GM12878 (cell line): ENCODE measurements around the gene FEZF2. TPM values are rescaled to one million over a fixed set of nuclear protein-coding genes. Genes with fewer than 3 reads are reported as not detected.

Experiments used
- ATAC-seq: fragments of 200-7000 bp; cut with Tn5 transposase; 3 replicates; pipeline ENCODE4 v1.9.1; 2020; ENCODE audit warnings: mild to moderate bottlenecking, moderate library complexity
- BruUV-seq: library from RNA; stranded (reverse); fragments of 400-500 nt; replicated peaks from 2 replicates; lab custom pipeline; 2021; lab: Mats Ljungman, UMichigan
- CTCF ChIA-PET: fragments of 300-600 bp; sonication (Branson Sonifier 250); formaldehyde crosslinking; extraction: SDS; loops from one replicate; lab custom pipeline; 2021; ENCODE audit warnings: inconsistent platforms; lab: Yijun Ruan, JAX
- POLR2A ChIA-PET: fragments of 350-600 bp; formaldehyde crosslinking; extraction: SDS; loops from one replicate; lab custom pipeline; 2021; ENCODE audit warnings: inconsistent platforms; lab: Charles Lee
- RAD21 ChIA-PET: fragments of 300-600 bp; sonication (Branson Sonifier 250); formaldehyde crosslinking; loops from one replicate; lab custom pipeline; 2023; ENCODE audit warnings: antibody characterized with exemption; ENCODE audit not compliant: unreplicated experiment; lab: Charles Lee
- SMC1A ChIA-PET: fragments of 300-600 bp; sonication (Branson Sonifier 250); formaldehyde crosslinking; loops from one replicate; lab custom pipeline; 2023; ENCODE audit not compliant: unreplicated experiment, uncharacterized antibody; lab: Charles Lee
- DNase-seq: peaks from one replicate; pipeline ENCODE4 v3.0.0-alpha.2; 2011; ENCODE audit warnings: low read depth, low spot score
- FAIRE-seq: peaks from 3 replicates; lab custom pipeline; 2011; peaks lifted over from hg19 to GRCh38; lab: Jason Lieb, UNC
- H2AFZ ChIP-seq: 2 replicates; pipeline ENCODE4 v1.6.0; 2011; ENCODE audit warnings: low read depth, low read length, control low read depth; ENCODE audit not compliant: control insufficient read depth
- H3K27ac ChIP-seq: 2 replicates; pipeline ENCODE4 v1.5.1; 2011; ENCODE audit warnings: control low read depth; ENCODE audit not compliant: control insufficient read depth, insufficient read depth
- H3K27me3 ChIP-seq, 2 experiments: replicated peaks in 1 of 2; 2 replicates each; pipeline versions ENCODE4 v1.6.0 to v1.6.1; 2011; ENCODE audit warnings: low read length in 1 of 2; ENCODE audit not compliant: control insufficient read depth in 2 of 2, insufficient read depth in 2 of 2
- H3K36me3 ChIP-seq, 2 experiments: 2 replicates each; pipeline ENCODE4 v1.5.1; 2011; ENCODE audit warnings: low read length in 1 of 2; ENCODE audit not compliant: control insufficient read depth in 2 of 2, insufficient read depth in 2 of 2
- H3K4me1 ChIP-seq: 2 replicates; pipeline ENCODE4 v1.6.1; 2011; ENCODE audit warnings: mild to moderate bottlenecking, low read length, moderate library complexity, mixed read lengths; ENCODE audit not compliant: control insufficient read depth, insufficient read depth
- H3K4me2 ChIP-seq: 2 replicates; pipeline ENCODE4 v1.6.0; 2011; ENCODE audit warnings: control low read depth; ENCODE audit not compliant: control insufficient read depth, insufficient read depth
- H3K4me3 ChIP-seq: fragments of 200-600 bp; sonication (generic); 2 replicates; pipeline ENCODE4 v1.5.1; 2016
- H3K79me2 ChIP-seq: 2 replicates; pipeline ENCODE4 v1.6.0; 2011; ENCODE audit warnings: low read length; ENCODE audit not compliant: control insufficient read depth, insufficient read depth
- H3K9ac ChIP-seq: 2 replicates; pipeline ENCODE4 v1.8.0; 2011; ENCODE audit warnings: low read length, control low read depth, mixed read lengths; ENCODE audit not compliant: control insufficient read depth, insufficient read depth
- H3K9me3 ChIP-seq: replicated peaks from 3 replicates; pipeline ENCODE4 v1.5.1; 2011; ENCODE audit warnings: mild to moderate bottlenecking, low read length; ENCODE audit not compliant: control insufficient read depth, insufficient read depth
- H4K20me1 ChIP-seq: 2 replicates; pipeline ENCODE4 v1.6.0; 2011; ENCODE audit not compliant: control insufficient read depth, insufficient read depth
- CHD1 ChIP-seq: IDR thresholded peaks from 2 replicates; pipeline ENCODE4 v1.6.1; 2012; ENCODE audit warnings: low read depth, low read length, improper control_type of control experiment
- E2F8 ChIP-seq: fragments of 450-650 bp; IDR thresholded peaks from 2 replicates; pipeline ENCODE4 v1.6.1; 2018; ENCODE audit warnings: mild to moderate bottlenecking, low read depth, moderate library complexity; ENCODE audit not compliant: partially characterized antibody
- JUND ChIP-seq: IDR thresholded peaks from 2 replicates; pipeline ENCODE4 v1.6.1; 2012; ENCODE audit warnings: low read depth, mild to moderate bottlenecking, low read length, improper control_type of control experiment, moderate library complexity
- SMAD1 ChIP-seq: fragments of 450-650 bp; IDR thresholded peaks from 2 replicates; pipeline ENCODE4 v1.6.1; 2018; ENCODE audit warnings: mild to moderate bottlenecking, low read depth; ENCODE audit not compliant: partially characterized antibody
- SPI1 ChIP-seq: IDR thresholded peaks from 2 replicates; pipeline ENCODE4 v1.6.1; 2011; ENCODE audit warnings: low read depth, mild to moderate bottlenecking, low read length, moderate library complexity, borderline replicate concordance; ENCODE audit not compliant: insufficient read depth
- STAT1 ChIP-seq: fragments of 450-650 bp; conservative IDR thresholded peaks from 2 replicates; pipeline ENCODE4 v1.6.1; 2014; ENCODE audit warnings: antibody characterized with exemption, mild to moderate bottlenecking
- TCF12 ChIP-seq: IDR thresholded peaks from 2 replicates; pipeline ENCODE4 v1.6.1; 2011; ENCODE audit warnings: low read depth, mild to moderate bottlenecking, low read length
- ZNF24 ChIP-seq: fragments of 450-650 bp; IDR thresholded peaks from 2 replicates; pipeline ENCODE4 v1.6.1; 2017; ENCODE audit warnings: antibody characterized with exemption, mild to moderate bottlenecking
- WGBS: methylation state at CpG from one replicate; pipeline ENCODE4 v1.1.6; 2016; ENCODE audit warnings: low lambda C conversion rate; ENCODE audit not compliant: insufficient replicate concordance, insufficient coverage; ENCODE audit errors: missing lambda C conversion rate; 5-methylcytosine and 5-hydroxymethylcytosine counted together
- in situ Hi-C: fragments of 300-500 bp; cut with MboI; formaldehyde crosslinking; loops from 9 replicates; pipeline ENCODE4 v1.14.3; 2018; ENCODE audit warnings: mixed read lengths
- intact Hi-C: fragments of 100-400 bp; cut with micrococcal nuclease; formaldehyde crosslinking; loops from one replicate; pipeline ENCODE4 v1.14.2; 2022; ENCODE audit not compliant: unreplicated experiment
- polyA plus RNA-seq, 11 experiments: library from polyadenylated mRNA; depleted of rRNA in 4 of 11; unstranded in 6 of 11; stranded (reverse) in 5 of 11; fragments of >200 nt; fragmentation: Nextera tagmentation in 4 of 11; fragmentation: Illumina TruSeq in 1 of 11; extraction: Ambion mirVana in 4 of 11; extraction: Trizol in 1 of 11; gene quantifications; 1 replicate in 1 of 11; 2 replicates in 10 of 11; pipeline versions ENCODE4 v1.2.1 to v1.2.3, GENCODE V29; 2011 to 2016; ENCODE audit warnings: inconsistent platforms in 2 of 11, missing spikeins in 2 of 11, low read depth in 1 of 11
- total RNA-seq, 4 experiments: library from RNA; depleted of rRNA in 3 of 4; stranded (reverse); fragments of >200 nt in 3 of 4; fragmentation: Illumina TruSeq in 1 of 4; extraction: Trizol in 1 of 4; gene quantifications; 2 replicates each; pipeline versions ENCODE4 v1.2.1 to v1.2.3, GENCODE V29; 2013 to 2021
- TF ChIP-seq, protein P1 (sequence below): fragments of 450-650 bp; IDR thresholded peaks from 2 replicates; pipeline ENCODE4 v1.6.1; 2014; ENCODE audit warnings: mild to moderate bottlenecking
- TF ChIP-seq, protein P2 (sequence below): fragments of 450-650 bp; IDR thresholded peaks from 2 replicates; pipeline ENCODE4 v1.6.1; 2017; ENCODE audit warnings: mild to moderate bottlenecking
- TF ChIP-seq, protein P3 (sequence below): fragments of 450-650 bp; IDR thresholded peaks from 2 replicates; pipeline ENCODE4 v1.6.1; 2017; ENCODE audit warnings: antibody characterized with exemption, mild to moderate bottlenecking, moderate library complexity
- TF ChIP-seq, protein P4 (sequence below), 3 experiments: IDR thresholded peaks in 2 of 3; conservative IDR thresholded peaks in 1 of 3; 2 replicates each; pipeline ENCODE4 v1.5.1; 2011; ENCODE audit warnings: low read depth in 3 of 3, low read length in 3 of 3, mild to moderate bottlenecking in 3 of 3, control low read depth in 2 of 3, moderate library complexity in 2 of 3, inconsistent platforms in 1 of 3, mixed read lengths in 1 of 3; ENCODE audit not compliant: control insufficient read depth in 2 of 3, insufficient read depth in 1 of 3; ENCODE audit errors: extremely low read depth in 1 of 3

FEZF2 gene
- total and polyA plus RNA-seq, 10 of the 15 experiments (the other 5 are each of a cell fraction or from before 2014, with no cell fraction given) = not detected

- H4K20me1 ChIP-seq = no peaks in the 10 kb centered on the region
- BruUV-seq = no TSS peak
- POLR2A ChIA-PET = no interaction called here
- no peak for TF ChIP-seq JUND
- no peak for TF ChIP-seq STAT1
- TF ChIP-seq, protein P1, sequence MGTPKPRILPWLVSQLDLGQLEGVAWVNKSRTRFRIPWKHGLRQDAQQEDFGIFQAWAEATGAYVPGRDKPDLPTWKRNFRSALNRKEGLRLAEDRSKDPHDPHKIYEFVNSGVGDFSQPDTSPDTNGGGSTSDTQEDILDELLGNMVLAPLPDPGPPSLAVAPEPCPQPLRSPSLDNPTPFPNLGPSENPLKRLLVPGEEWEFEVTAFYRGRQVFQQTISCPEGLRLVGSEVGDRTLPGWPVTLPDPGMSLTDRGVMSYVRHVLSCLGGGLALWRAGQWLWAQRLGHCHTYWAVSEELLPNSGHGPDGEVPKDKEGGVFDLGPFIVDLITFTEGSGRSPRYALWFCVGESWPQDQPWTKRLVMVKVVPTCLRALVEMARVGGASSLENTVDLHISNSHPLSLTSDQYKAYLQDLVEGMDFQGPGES = no peak
- TF ChIP-seq, protein P2, sequence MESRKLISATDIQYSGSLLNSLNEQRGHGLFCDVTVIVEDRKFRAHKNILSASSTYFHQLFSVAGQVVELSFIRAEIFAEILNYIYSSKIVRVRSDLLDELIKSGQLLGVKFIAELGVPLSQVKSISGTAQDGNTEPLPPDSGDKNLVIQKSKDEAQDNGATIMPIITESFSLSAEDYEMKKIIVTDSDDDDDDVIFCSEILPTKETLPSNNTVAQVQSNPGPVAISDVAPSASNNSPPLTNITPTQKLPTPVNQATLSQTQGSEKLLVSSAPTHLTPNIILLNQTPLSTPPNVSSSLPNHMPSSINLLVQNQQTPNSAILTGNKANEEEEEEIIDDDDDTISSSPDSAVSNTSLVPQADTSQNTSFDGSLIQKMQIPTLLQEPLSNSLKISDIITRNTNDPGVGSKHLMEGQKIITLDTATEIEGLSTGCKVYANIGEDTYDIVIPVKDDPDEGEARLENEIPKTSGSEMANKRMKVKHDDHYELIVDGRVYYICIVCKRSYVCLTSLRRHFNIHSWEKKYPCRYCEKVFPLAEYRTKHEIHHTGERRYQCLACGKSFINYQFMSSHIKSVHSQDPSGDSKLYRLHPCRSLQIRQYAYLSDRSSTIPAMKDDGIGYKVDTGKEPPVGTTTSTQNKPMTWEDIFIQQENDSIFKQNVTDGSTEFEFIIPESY = no peak
- no peak for TF ChIP-seq CHD1
- TF ChIP-seq ZNF24 = no peak
- no peak for TF ChIP-seq SMAD1
- TF ChIP-seq E2F8 = no peak
- TF ChIP-seq TCF12 = no peak
- TF ChIP-seq, protein P3, sequence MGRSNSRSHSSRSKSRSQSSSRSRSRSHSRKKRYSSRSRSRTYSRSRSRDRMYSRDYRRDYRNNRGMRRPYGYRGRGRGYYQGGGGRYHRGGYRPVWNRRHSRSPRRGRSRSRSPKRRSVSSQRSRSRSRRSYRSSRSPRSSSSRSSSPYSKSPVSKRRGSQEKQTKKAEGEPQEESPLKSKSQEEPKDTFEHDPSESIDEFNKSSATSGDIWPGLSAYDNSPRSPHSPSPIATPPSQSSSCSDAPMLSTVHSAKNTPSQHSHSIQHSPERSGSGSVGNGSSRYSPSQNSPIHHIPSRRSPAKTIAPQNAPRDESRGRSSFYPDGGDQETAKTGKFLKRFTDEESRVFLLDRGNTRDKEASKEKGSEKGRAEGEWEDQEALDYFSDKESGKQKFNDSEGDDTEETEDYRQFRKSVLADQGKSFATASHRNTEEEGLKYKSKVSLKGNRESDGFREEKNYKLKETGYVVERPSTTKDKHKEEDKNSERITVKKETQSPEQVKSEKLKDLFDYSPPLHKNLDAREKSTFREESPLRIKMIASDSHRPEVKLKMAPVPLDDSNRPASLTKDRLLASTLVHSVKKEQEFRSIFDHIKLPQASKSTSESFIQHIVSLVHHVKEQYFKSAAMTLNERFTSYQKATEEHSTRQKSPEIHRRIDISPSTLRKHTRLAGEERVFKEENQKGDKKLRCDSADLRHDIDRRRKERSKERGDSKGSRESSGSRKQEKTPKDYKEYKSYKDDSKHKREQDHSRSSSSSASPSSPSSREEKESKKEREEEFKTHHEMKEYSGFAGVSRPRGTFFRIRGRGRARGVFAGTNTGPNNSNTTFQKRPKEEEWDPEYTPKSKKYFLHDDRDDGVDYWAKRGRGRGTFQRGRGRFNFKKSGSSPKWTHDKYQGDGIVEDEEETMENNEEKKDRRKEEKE = no peak
- TF ChIP-seq SPI1 = no peak
- TF ChIP-seq, protein P4, sequence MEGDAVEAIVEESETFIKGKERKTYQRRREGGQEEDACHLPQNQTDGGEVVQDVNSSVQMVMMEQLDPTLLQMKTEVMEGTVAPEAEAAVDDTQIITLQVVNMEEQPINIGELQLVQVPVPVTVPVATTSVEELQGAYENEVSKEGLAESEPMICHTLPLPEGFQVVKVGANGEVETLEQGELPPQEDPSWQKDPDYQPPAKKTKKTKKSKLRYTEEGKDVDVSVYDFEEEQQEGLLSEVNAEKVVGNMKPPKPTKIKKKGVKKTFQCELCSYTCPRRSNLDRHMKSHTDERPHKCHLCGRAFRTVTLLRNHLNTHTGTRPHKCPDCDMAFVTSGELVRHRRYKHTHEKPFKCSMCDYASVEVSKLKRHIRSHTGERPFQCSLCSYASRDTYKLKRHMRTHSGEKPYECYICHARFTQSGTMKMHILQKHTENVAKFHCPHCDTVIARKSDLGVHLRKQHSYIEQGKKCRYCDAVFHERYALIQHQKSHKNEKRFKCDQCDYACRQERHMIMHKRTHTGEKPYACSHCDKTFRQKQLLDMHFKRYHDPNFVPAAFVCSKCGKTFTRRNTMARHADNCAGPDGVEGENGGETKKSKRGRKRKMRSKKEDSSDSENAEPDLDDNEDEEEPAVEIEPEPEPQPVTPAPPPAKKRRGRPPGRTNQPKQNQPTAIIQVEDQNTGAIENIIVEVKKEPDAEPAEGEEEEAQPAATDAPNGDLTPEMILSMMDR (IDR thresholded peaks at IDR 0.05 in 2 of 3, conservative IDR thresholded peaks at IDR 0.05 in 1 of 3; ENCODE audit: control insufficient read depth in 2 of 3, extremely low read depth in 1 of 3, insufficient read depth in 1 of 3, low read depth in 3 of 3, low read length in 3 of 3) = no peak
Measured at GRCh38 chr3:62365391-62366125, 7.8 kb downstream of the FEZF2 start.

More at GRCh38 chr3:62365391-62366125, 7.8 kb downstream of the FEZF2 start:
- Histone ChIP-seq H3K4me2 (no peak overlapping the region), H3K36me3 (no peaks in the 10 kb centered on the region), H3K27me3 (peaks cover 5 to 10% of the 10 kb centered on the region in 2 experiments), H3K27ac (no peak overlapping the region), H3K9ac (no peak overlapping the region), H3K9me3 (no peaks in the 10 kb centered on the region), H2AFZ (no peak overlapping the region), H3K4me3 (no peak overlapping the region), H3K4me1 (no peaks in the 10 kb centered on the region), H3K79me2 (no peaks in the 10 kb centered on the region)
- no peak for DNase-seq
- ChIA-PET SMC1A (interaction anchor here (1.7 kb wide), 1 partner anchor 18 kb away, joined by 3 read pairs; no protein-coding TSS in a partner anchor), RAD21 (no interaction called here), CTCF (no interaction called here)
- ATAC-seq = no peak
- FAIRE-seq = no peak
- in situ Hi-C loops (no loop called here), intact Hi-C loops (no loop called here)
- 30% methylated on average over 14 of the region's 16 CpGs for WGBS
